ENCODE results near the gene SEPTIN1. TPM values are rescaled to one million over a fixed set of nuclear protein-coding genes. Genes with fewer than 3 reads are reported as not detected.

The SEPTIN1 gene
- polyA plus RNA-seq, 1 of the 3 experiments (the other 2 are of a cell fraction) = 0.25 TPM

- Histone ChIP-seq H3K9me2 (no peaks in the 10 kb centered on the region), H3K36me3 (replicated peaks in 1 of 2; ENCODE audit: control insufficient read depth in 1 of 2, insufficient read depth in 2 of 2, low read length in 1 of 2) (peaks cover 12 to 14% of the 10 kb centered on the region in 2 experiments), H3K4me3 (ENCODE audit: low read depth in 2 of 2, low read length in 1 of 2) (peak overlapping the region in 1 of 2 experiments; percentile 24; a peak in 1 of 4 replicates), H2AFZ (ENCODE audit: low read depth) (no peak overlapping the region), H3K27me3 (ENCODE audit: insufficient read depth) (no peaks in the 10 kb centered on the region), H3K79me2 (ENCODE audit: insufficient read depth) (peaks cover 36% of the 10 kb centered on the region), H4K20me1 (ENCODE audit: insufficient read depth) (no peaks in the 10 kb centered on the region), H3K4me1 (ENCODE audit: control insufficient read depth in 1 of 2, insufficient read depth in 2 of 2, low read depth in 1 of 2, low read length in 1 of 2) (peaks cover 11 to 15% of the 10 kb centered on the region in 2 experiments; a peak in 2 of 4 replicates), H3F3A (replicated peaks; ENCODE audit: insufficient read depth) (peaks cover 18% of the 10 kb centered on the region), H3K9me3 (no peaks in the 10 kb centered on the region), H3K9ac (no peak overlapping the region), H3K4me2 (peak overlapping the region; percentile 97; the same call in 1 of the 2 replicates), H3K27ac (ENCODE audit: low read depth in 2 of 2, low read length in 1 of 2) (peak overlapping the region; percentile 8 to 43)
- ChIA-PET CTCF (interaction anchor here (0.6 to 4.8 kb wide), 27 partner anchors 9 to 318 kb away, joined by 3 to 38 read pairs (median 7); partner anchors contain the start of genes CD2BP2, DCTPP1, TBX6 and ZNF48), POLR2A (interaction anchor here (0.5 to 1.9 kb wide), 9 partner anchors 8 to 472 kb away, joined by 3 to 12 read pairs (median 4); partner anchors contain the start of gene ZNF48)
- WGBS (ENCODE audit: low lambda C conversion rate) = 47% methylated on average over 14 of the region's 15 CpGs
- peak; percentile 91 for DNase-seq
- TF ChIP-seq ZBTB33 (IDR thresholded peaks at IDR 0.05; ENCODE audit: borderline replicate concordance, low read depth) = no peak
- TF ChIP-seq POLR2AphosphoS5 (IDR thresholded peaks at IDR 0.05; ENCODE audit: low read depth, low read length) = no peak
- peak; percentile 87 for TF ChIP-seq CHD2 (IDR thresholded peaks at IDR 0.05; ENCODE audit: low read length, partially characterized antibody)
- TF ChIP-seq FOXJ3 (CRISPR knock-in tag; IDR thresholded peaks at IDR 0.05) = no peak
- no peak for TF ChIP-seq USF2 (IDR thresholded peaks at IDR 0.05; ENCODE audit: borderline replicate concordance, low read depth, low read length)
- TF ChIP-seq GATA2 (CRISPR knock-in tag; IDR thresholded peaks at IDR 0.05) = no peak
- peak; percentile 93 for TF ChIP-seq CTCF (IDR thresholded peaks at IDR 0.05)
- TF ChIP-seq PBX3 (IDR thresholded peaks at IDR 0.05) = no peak
- no peak; the same call in 1 of the 2 replicates for TF ChIP-seq TCF12 (IDR thresholded peaks at IDR 0.05)
- no peak for TF ChIP-seq REST (IDR thresholded peaks at IDR 0.05; ENCODE audit: low read depth, low read length)
- TF ChIP-seq USF1 (IDR thresholded peaks at IDR 0.05; ENCODE audit: borderline replicate concordance, low read depth) = no peak
- no peak for TF ChIP-seq ELF1 (IDR thresholded peaks at IDR 0.05)
- no peak for TF ChIP-seq MXI1 (IDR thresholded peaks at IDR 0.05; ENCODE audit: low read depth, low read length)
- TF ChIP-seq FOSL2 (IDR thresholded peaks at IDR 0.05; ENCODE audit: borderline replicate concordance, low read depth) = no peak
- no peak for TF ChIP-seq RXRA (IDR thresholded peaks at IDR 0.05; ENCODE audit: borderline replicate concordance, low read depth)
- TF ChIP-seq EZH2phosphoT487 (IDR thresholded peaks at IDR 0.05; ENCODE audit: borderline replicate concordance, low read depth) = no peak
- peak; percentile 62; the same call in 1 of the 2 replicates for TF ChIP-seq TAF1 (IDR thresholded peaks at IDR 0.05; ENCODE audit: borderline replicate concordance, low read depth, low read length)
- TF ChIP-seq IRF3 (IDR thresholded peaks at IDR 0.05; ENCODE audit: low read depth, low read length) = no peak
These were observed 27.0 kb upstream of the SEPTIN1 start for GRCh38 chr16:30409125-30410060.

All from SK-N-SH (cell line).